ENCODE data around the gene ZDHHC21. TPM values are rescaled to one million over a fixed set of nuclear protein-coding genes. Genes with fewer than 3 reads are reported as not detected.
A peak's percentile ranks its signal among the peaks of the same experiment; 100 is the strongest.

The ZDHHC21 gene
- total RNA-seq, 2 experiments from 2014 or later, result 6.0 to 7.3 TPM

GRCh38 chr9:14618836-14619420 lies 74.3 kb downstream of the ZDHHC21 start:
- no peaks in the 10 kb centered on the region for H3K9me3 Mint-ChIP-seq
- no peaks in the 10 kb centered on the region for H3K27me3 Mint-ChIP-seq
- POLR2A ChIA-PET, result interaction anchor here (0.7 kb wide), 1 partner anchor 411 kb away, joined by 3 read pairs; no protein-coding TSS in a partner anchor
- H3K4me1 Mint-ChIP-seq, result no peaks in the 10 kb centered on the region
- H3K27ac Mint-ChIP-seq, result no peak overlapping the region
- DNase-seq (no peak), ATAC-seq (ENCODE audit: low read depth) (no peak)
- H3K4me3 Mint-ChIP-seq, result no peak overlapping the region
- H3K36me3 Mint-ChIP-seq, result no peaks in the 10 kb centered on the region

GRCh38 chr9:14616188-14616982 lies 76.8 kb downstream of the ZDHHC21 start:
- Mint-ChIP-seq H3K27me3 (no peaks in the 10 kb centered on the region), H3K36me3 (no peaks in the 10 kb centered on the region), H3K4me3 (no peak overlapping the region), H3K9me3 (no peaks in the 10 kb centered on the region), H3K27ac (no peak overlapping the region), H3K4me1 (no peaks in the 10 kb centered on the region)
- no peak for DNase-seq
- ATAC-seq (ENCODE audit: low read depth), result peak; percentile 50
- POLR2A ChIA-PET, result no interaction called here

- POLR2A ChIA-PET, result no interaction called here
These were observed 84.7 kb downstream of the ZDHHC21 start for GRCh38 chr9:14608540-14608939.

GRCh38 chr9:14597171-14597799 lies 95.9 kb downstream of the ZDHHC21 start:
- DNase-seq (no peak), ATAC-seq (ENCODE audit: low read depth) (no peak)
- peaks cover 25% of the 10 kb centered on the region for H3K36me3 Mint-ChIP-seq
- H3K4me1 Mint-ChIP-seq, result no peaks in the 10 kb centered on the region
- H3K9me3 Mint-ChIP-seq, result peaks cover 26% of the 10 kb centered on the region
- POLR2A ChIA-PET, result interaction anchor here (0.5 kb wide), 1 partner anchor 22 kb away, joined by 5 read pairs; no protein-coding TSS in a partner anchor
- H3K4me3 Mint-ChIP-seq, result no peak overlapping the region
- no peak overlapping the region for H3K27ac Mint-ChIP-seq
- H3K27me3 Mint-ChIP-seq, result no peaks in the 10 kb centered on the region

More at GRCh38 chr9:14608540-14608939, 84.7 kb downstream of the ZDHHC21 start:
- Mint-ChIP-seq H3K4me3 (no peak overlapping the region), H3K27me3 (no peaks in the 10 kb centered on the region), H3K4me1 (no peaks in the 10 kb centered on the region), H3K36me3 (peaks cover 11% of the 10 kb centered on the region), H3K27ac (no peak overlapping the region), H3K9me3 (peaks cover 3% of the 10 kb centered on the region)
- DNase-seq (no peak), ATAC-seq (ENCODE audit: low read depth) (no peak)

GRCh38 chr9:14593406-14593805 lies 99.8 kb downstream of the ZDHHC21 start:
- Mint-ChIP-seq H3K4me3 (no peak overlapping the region), H3K27ac (no peak overlapping the region), H3K9me3 (peaks cover 16% of the 10 kb centered on the region), H3K36me3 (peaks cover 24% of the 10 kb centered on the region), H3K27me3 (peaks cover 9% of the 10 kb centered on the region), H3K4me1 (no peaks in the 10 kb centered on the region)
- ATAC-seq (ENCODE audit: low read depth), result no peak
- DNase-seq, result no peak
- POLR2A ChIA-PET, result no interaction called here

- peaks cover 9% of the 10 kb centered on the region for H3K27me3 Mint-ChIP-seq
- DNase-seq, result no peak
- no peak for ATAC-seq (ENCODE audit: low read depth)
- H3K27ac Mint-ChIP-seq, result no peak overlapping the region
- peaks cover 20% of the 10 kb centered on the region for H3K36me3 Mint-ChIP-seq
- H3K4me1 Mint-ChIP-seq, result peaks cover 2% of the 10 kb centered on the region
- H3K9me3 Mint-ChIP-seq, result peaks cover 8% of the 10 kb centered on the region
- H3K4me3 Mint-ChIP-seq, result no peak overlapping the region
- POLR2A ChIA-PET, result no interaction called here
These were observed 101.8 kb downstream of the ZDHHC21 start for GRCh38 chr9:14591411-14591810.

- peaks cover 16% of the 10 kb centered on the region for H3K36me3 Mint-ChIP-seq
- ATAC-seq (ENCODE audit: low read depth), result peak; percentile 99
- H3K4me1 Mint-ChIP-seq, result peaks cover 13% of the 10 kb centered on the region
- no peak overlapping the region for H3K27ac Mint-ChIP-seq
- H3K9me3 Mint-ChIP-seq, result peaks cover 9% of the 10 kb centered on the region
- POLR2A ChIA-PET, result no interaction called here
- DNase-seq, result peak; percentile 40
- peaks cover 34% of the 10 kb centered on the region for H3K27me3 Mint-ChIP-seq
- peak overlapping the region; percentile 6 for H3K4me3 Mint-ChIP-seq
These were observed 107.3 kb downstream of the ZDHHC21 start for GRCh38 chr9:14585730-14586473.

- H3K36me3 Mint-ChIP-seq, result peaks cover 14% of the 10 kb centered on the region
- H3K27me3 Mint-ChIP-seq, result peaks cover 34% of the 10 kb centered on the region
- H3K4me3 Mint-ChIP-seq, result no peak overlapping the region
- H3K4me1 Mint-ChIP-seq, result peaks cover 13% of the 10 kb centered on the region
- no peak overlapping the region for H3K27ac Mint-ChIP-seq
- POLR2A ChIA-PET, result no interaction called here
- DNase-seq (no peak), ATAC-seq (ENCODE audit: low read depth) (no peak)
- H3K9me3 Mint-ChIP-seq, result peaks cover 13% of the 10 kb centered on the region
These were observed 108.7 kb downstream of the ZDHHC21 start for GRCh38 chr9:14584571-14584970.

- no peak overlapping the region for H3K27ac Mint-ChIP-seq
- no peaks in the 10 kb centered on the region for H3K4me1 Mint-ChIP-seq
- DNase-seq (no peak), ATAC-seq (ENCODE audit: low read depth) (no peak)
- peaks cover 28% of the 10 kb centered on the region for H3K9me3 Mint-ChIP-seq
- H3K27me3 Mint-ChIP-seq, result peaks cover 25% of the 10 kb centered on the region
- H3K36me3 Mint-ChIP-seq, result peaks cover 7% of the 10 kb centered on the region
- POLR2A ChIA-PET, result no interaction called here
- no peak overlapping the region for H3K4me3 Mint-ChIP-seq
These were observed 115.2 kb downstream of the ZDHHC21 start for GRCh38 chr9:14578030-14578429.

- POLR2A ChIA-PET, result no interaction called here
- DNase-seq, result no peak
- peaks cover 4% of the 10 kb centered on the region for H3K36me3 Mint-ChIP-seq
- no peak overlapping the region for H3K4me3 Mint-ChIP-seq
- no peak overlapping the region for H3K27ac Mint-ChIP-seq
- no peaks in the 10 kb centered on the region for H3K4me1 Mint-ChIP-seq
- no peak for ATAC-seq (ENCODE audit: low read depth)
- peaks cover 4% of the 10 kb centered on the region for H3K27me3 Mint-ChIP-seq
- peaks cover 18% of the 10 kb centered on the region for H3K9me3 Mint-ChIP-seq
These were observed 119.1 kb downstream of the ZDHHC21 start for GRCh38 chr9:14574173-14574572.

GRCh38 chr9:14573319-14573718 lies 119.9 kb downstream of the ZDHHC21 start:
- H3K4me1 Mint-ChIP-seq, result no peaks in the 10 kb centered on the region
- no peak overlapping the region for H3K4me3 Mint-ChIP-seq
- ATAC-seq (ENCODE audit: low read depth) (no peak), DNase-seq (no peak)
- POLR2A ChIA-PET, result no interaction called here
- H3K27ac Mint-ChIP-seq, result no peak overlapping the region
- H3K27me3 Mint-ChIP-seq, result peaks cover 4% of the 10 kb centered on the region
- H3K36me3 Mint-ChIP-seq, result peaks cover 4% of the 10 kb centered on the region
- H3K9me3 Mint-ChIP-seq, result peaks cover 15% of the 10 kb centered on the region

GRCh38 chr9:14565352-14566016 lies 127.7 kb downstream of the ZDHHC21 start:
- H3K27ac Mint-ChIP-seq, result no peak overlapping the region
- DNase-seq (no peak), ATAC-seq (ENCODE audit: low read depth) (no peak)
- no peaks in the 10 kb centered on the region for H3K36me3 Mint-ChIP-seq
- H3K27me3 Mint-ChIP-seq, result peaks cover 7% of the 10 kb centered on the region
- POLR2A ChIA-PET, result no interaction called here
- H3K9me3 Mint-ChIP-seq, result peaks cover 8% of the 10 kb centered on the region
- H3K4me3 Mint-ChIP-seq, result no peak overlapping the region
- no peaks in the 10 kb centered on the region for H3K4me1 Mint-ChIP-seq
